ENCODE results near the gene SRGAP1.
"Not testable (repeated sequence)": the region's sequence is repeated elsewhere in the genome, so short reads cannot be mapped to it uniquely, and the experiment has no call there.

SRGAP1 gene

DNA sequence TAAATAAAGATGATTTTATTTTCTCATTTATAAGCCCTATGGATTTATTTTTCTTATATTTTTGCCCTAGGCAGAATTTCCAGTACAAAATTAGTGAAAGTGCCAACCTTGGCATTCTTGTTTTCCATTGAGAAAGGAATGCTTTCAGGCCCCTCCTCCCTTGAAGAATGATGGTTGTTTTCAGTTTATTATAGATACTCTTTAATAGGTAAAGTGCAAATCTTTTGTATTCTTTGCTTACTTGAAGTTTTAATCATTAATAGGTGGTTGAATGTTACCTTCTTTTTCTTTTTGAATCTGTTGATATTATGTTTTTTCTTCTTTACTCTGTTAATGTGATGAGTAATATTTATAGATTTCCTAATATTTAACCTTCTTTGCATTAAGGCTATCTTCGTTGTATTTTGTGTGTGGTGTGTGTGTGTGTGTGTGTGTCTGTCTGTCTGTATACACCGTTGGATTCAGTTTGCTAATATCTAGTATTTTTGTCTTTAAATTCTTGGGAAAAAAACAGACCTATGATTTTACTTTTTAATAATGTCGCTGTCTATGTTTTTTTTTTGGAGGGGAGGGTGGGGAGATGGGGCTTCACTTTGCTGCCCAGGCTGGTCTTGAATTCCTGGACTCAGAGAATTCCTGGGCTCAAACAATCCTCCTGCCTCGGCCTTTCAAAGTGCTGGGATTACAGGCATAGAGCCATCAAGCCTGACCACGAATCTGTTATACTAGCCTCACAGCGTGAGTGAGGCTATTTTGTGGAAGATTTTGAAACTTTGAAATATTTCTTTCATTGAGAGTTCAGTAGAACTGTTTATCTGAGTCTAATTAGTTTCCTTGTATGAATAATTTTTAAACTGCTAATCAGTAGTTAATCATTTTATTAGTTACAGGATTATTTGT is 13.5 kb downstream of the SRGAP1 start:
- Mint-ChIP-seq H3K4me1 (peaks cover 8% of the 10 kb centered on the region), H3K27me3 (ENCODE audit: low read depth) (no peaks in the 10 kb centered on the region), H3K4me3 (peak overlapping the region in 1 of 3 experiments; percentile 38), H3K9me3 (no peaks in the 10 kb centered on the region), H3K27ac (peak overlapping the region; percentile 55 to 82 (median 71)), H3K36me3 (ENCODE audit: low read depth) (no peaks in the 10 kb centered on the region)
- TF ChIP-seq, protein P1, sequence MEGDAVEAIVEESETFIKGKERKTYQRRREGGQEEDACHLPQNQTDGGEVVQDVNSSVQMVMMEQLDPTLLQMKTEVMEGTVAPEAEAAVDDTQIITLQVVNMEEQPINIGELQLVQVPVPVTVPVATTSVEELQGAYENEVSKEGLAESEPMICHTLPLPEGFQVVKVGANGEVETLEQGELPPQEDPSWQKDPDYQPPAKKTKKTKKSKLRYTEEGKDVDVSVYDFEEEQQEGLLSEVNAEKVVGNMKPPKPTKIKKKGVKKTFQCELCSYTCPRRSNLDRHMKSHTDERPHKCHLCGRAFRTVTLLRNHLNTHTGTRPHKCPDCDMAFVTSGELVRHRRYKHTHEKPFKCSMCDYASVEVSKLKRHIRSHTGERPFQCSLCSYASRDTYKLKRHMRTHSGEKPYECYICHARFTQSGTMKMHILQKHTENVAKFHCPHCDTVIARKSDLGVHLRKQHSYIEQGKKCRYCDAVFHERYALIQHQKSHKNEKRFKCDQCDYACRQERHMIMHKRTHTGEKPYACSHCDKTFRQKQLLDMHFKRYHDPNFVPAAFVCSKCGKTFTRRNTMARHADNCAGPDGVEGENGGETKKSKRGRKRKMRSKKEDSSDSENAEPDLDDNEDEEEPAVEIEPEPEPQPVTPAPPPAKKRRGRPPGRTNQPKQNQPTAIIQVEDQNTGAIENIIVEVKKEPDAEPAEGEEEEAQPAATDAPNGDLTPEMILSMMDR (IDR thresholded peaks at IDR 0.05; ENCODE audit: unreplicated experiment in 3 of 3) = no peak

DNA sequence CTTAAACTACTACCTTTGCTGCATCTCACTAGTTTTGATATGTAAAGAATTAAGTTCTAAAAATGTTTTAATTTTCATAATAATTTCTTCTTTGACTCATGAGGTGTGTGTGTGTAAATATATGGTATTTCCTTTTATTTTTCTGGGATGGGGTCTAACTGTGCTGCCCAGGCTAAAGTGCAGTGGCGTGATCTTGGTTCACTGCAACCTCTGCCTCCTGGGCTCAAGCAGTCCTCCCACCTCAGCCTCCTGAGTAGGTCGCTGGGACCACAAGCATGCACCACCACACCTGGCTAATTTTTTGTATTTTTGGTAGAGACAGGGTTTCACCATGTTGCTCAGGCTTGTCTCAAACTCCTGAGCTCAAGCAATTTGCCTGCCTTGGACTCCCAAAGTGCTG is 15.4 kb downstream of the SRGAP1 start:
- H3K9me3 Mint-ChIP-seq; H3K4me1 Mint-ChIP-seq; H3K4me3 Mint-ChIP-seq; H3K36me3 Mint-ChIP-seq (ENCODE audit: low read depth); H3K27ac Mint-ChIP-seq; H3K27me3 Mint-ChIP-seq (ENCODE audit: low read depth): not testable (repeated sequence)

DNA sequence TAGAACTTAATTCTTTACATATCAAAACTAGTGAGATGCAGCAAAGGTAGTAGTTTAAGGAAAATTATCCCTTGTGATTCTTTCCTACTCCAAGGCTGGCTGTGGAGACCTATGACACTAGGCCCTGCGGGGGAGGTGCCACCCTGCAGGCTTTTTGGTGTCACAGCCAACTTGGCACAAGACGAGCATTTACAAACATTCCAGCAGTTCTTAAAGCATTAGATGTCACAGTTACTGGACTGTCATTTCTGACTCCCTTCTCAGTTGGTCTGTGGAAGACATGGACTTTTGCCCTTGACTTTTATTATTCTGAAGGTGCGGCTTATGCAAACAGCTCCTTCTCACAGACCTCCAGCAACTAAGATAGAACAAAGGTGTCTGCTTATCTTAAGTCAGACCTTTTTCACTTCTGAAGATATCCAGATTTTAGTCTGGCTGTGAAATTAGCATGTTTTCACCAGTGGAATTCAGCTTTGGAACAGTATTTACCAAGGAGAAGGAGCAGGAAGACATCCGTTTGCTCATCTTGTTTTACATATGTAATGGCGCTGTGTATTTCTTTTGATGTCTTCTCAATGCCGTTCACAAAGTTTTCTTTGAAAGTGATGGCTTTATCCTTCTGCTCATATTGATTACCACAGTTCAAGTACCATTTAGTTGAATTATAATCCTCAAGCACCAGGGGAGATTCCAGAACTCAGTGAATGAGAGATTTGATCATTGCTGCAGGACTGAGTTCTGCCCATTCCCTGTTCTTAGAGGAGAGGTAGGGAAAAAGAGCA is 17.9 kb downstream of the SRGAP1 start:
- Mint-ChIP-seq H3K4me1 (peaks cover 8% of the 10 kb centered on the region), H3K27ac (peak overlapping the region; percentile 48 to 90 (median 75)), H3K36me3 (ENCODE audit: low read depth) (no peaks in the 10 kb centered on the region), H3K4me3 (no peak overlapping the region), H3K27me3 (ENCODE audit: low read depth) (no peaks in the 10 kb centered on the region), H3K9me3 (no peaks in the 10 kb centered on the region)
- TF ChIP-seq, protein P1 (IDR thresholded peaks at IDR 0.05; ENCODE audit: unreplicated experiment in 3 of 3) = no peak

- H3K4me3 Mint-ChIP-seq = no peak overlapping the region
- TF ChIP-seq, protein P1 (IDR thresholded peaks at IDR 0.05; ENCODE audit: unreplicated experiment in 3 of 3) = no peak
- no peaks in the 10 kb centered on the region for H3K36me3 Mint-ChIP-seq (ENCODE audit: low read depth)
- H3K9me3 Mint-ChIP-seq = no peaks in the 10 kb centered on the region
- peak overlapping the region; percentile 48 to 90 (median 75) for H3K27ac Mint-ChIP-seq
- H3K4me1 Mint-ChIP-seq = peaks cover 8% of the 10 kb centered on the region
- no peaks in the 10 kb centered on the region for H3K27me3 Mint-ChIP-seq (ENCODE audit: low read depth)
These were observed 18.4 kb downstream of the SRGAP1 start for GRCh38 chr12:63862969-63863230.

- H3K27me3 Mint-ChIP-seq (ENCODE audit: low read depth) = no peaks in the 10 kb centered on the region
- no peak overlapping the region for H3K4me3 Mint-ChIP-seq
- H3K36me3 Mint-ChIP-seq (ENCODE audit: low read depth) = no peaks in the 10 kb centered on the region
- TF ChIP-seq, protein P1 (IDR thresholded peaks at IDR 0.05; ENCODE audit: unreplicated experiment in 3 of 3) = no peak
- H3K9me3 Mint-ChIP-seq = no peaks in the 10 kb centered on the region
- peak overlapping the region in 2 of 3 experiments; percentile 36 to 90 for H3K27ac Mint-ChIP-seq
- peaks cover 11% of the 10 kb centered on the region for H3K4me1 Mint-ChIP-seq
These were observed 19.4 kb downstream of the SRGAP1 start for GRCh38 chr12:63863658-63864453.

- no peak overlapping the region for H3K4me3 Mint-ChIP-seq
- peaks cover 16% of the 10 kb centered on the region for H3K4me1 Mint-ChIP-seq
- no peaks in the 10 kb centered on the region for H3K27me3 Mint-ChIP-seq (ENCODE audit: low read depth)
- TF ChIP-seq, protein P1 (IDR thresholded peaks at IDR 0.05; ENCODE audit: unreplicated experiment in 3 of 3) = no peak
- H3K27ac Mint-ChIP-seq = peak overlapping the region in 2 of 3 experiments; percentile 39 to 46
- no peaks in the 10 kb centered on the region for H3K9me3 Mint-ChIP-seq
- H3K36me3 Mint-ChIP-seq (ENCODE audit: low read depth) = no peaks in the 10 kb centered on the region
These were observed 19.9 kb downstream of the SRGAP1 start for GRCh38 chr12:63864454-63864706.

Data from nephron (organoid).